ENCODE measurements around the gene ANKRD44.
A peak's percentile ranks its signal among the peaks of the same experiment; 100 is the strongest.

The ANKRD44 gene

GRCh38 chr2:197208024-197208423, 102.6 kb downstream of the ANKRD44 start:
- no peak for DNase-seq (ENCODE audit: low read depth, low spot score)

GRCh38 chr2:197207598-197207997, 103.0 kb downstream of the ANKRD44 start:
- DNase-seq (ENCODE audit: low read depth, low spot score) = no peak

GRCh38 chr2:197207106-197207505, 103.5 kb downstream of the ANKRD44 start:
- no peak for DNase-seq (ENCODE audit: low read depth, low spot score)

- peak; percentile 30 for DNase-seq (ENCODE audit: low read depth, low spot score)
These were observed 104.9 kb downstream of the ANKRD44 start for GRCh38 chr2:197205585-197206215.

GRCh38 chr2:197204519-197205250, 105.9 kb downstream of the ANKRD44 start:
- no peak for DNase-seq (ENCODE audit: low read depth, low spot score)

GRCh38 chr2:197201874-197202273, 108.7 kb downstream of the ANKRD44 start:
- no peak for DNase-seq (ENCODE audit: low read depth, low spot score)

GRCh38 chr2:197200762-197201058, 109.9 kb downstream of the ANKRD44 start:
- no peak for DNase-seq (ENCODE audit: low read depth, low spot score)

- no peak for DNase-seq (ENCODE audit: low read depth, low spot score)
These were observed 110.4 kb downstream of the ANKRD44 start for GRCh38 chr2:197200051-197200761.

- DNase-seq (ENCODE audit: low read depth, low spot score) = peak; percentile 62
These were observed 111.7 kb downstream of the ANKRD44 start for GRCh38 chr2:197198890-197199289.

- no peak for DNase-seq (ENCODE audit: low read depth, low spot score)
These were observed 112.7 kb downstream of the ANKRD44 start for GRCh38 chr2:197197895-197198311.

- no peak for DNase-seq (ENCODE audit: low read depth, low spot score)
These were observed 113.9 kb downstream of the ANKRD44 start for GRCh38 chr2:197196541-197197180.

GRCh38 chr2:197195518-197195917, 115.1 kb downstream of the ANKRD44 start:
- no peak for DNase-seq (ENCODE audit: low read depth, low spot score)

- no peak for DNase-seq (ENCODE audit: low read depth, low spot score)
These were observed 118.6 kb downstream of the ANKRD44 start for GRCh38 chr2:197191940-197192322.

GRCh38 chr2:197191177-197191939, 119.2 kb downstream of the ANKRD44 start:
- no peak for DNase-seq (ENCODE audit: low read depth, low spot score)

GRCh38 chr2:197190100-197190432, 120.5 kb downstream of the ANKRD44 start:
- DNase-seq (ENCODE audit: low read depth, low spot score) = no peak

GRCh38 chr2:197189426-197190099, 121.0 kb downstream of the ANKRD44 start:
- DNase-seq (ENCODE audit: low read depth, low spot score) = no peak

- no peak for DNase-seq (ENCODE audit: low read depth, low spot score)
These were observed 124.9 kb downstream of the ANKRD44 start for GRCh38 chr2:197185676-197186075.

GRCh38 chr2:197184959-197185586, 125.5 kb downstream of the ANKRD44 start:
- no peak for DNase-seq (ENCODE audit: low read depth, low spot score)

- DNase-seq (ENCODE audit: low read depth, low spot score) = no peak
These were observed 127.2 kb downstream of the ANKRD44 start for GRCh38 chr2:197183355-197183754.

GRCh38 chr2:197182668-197183067, 127.9 kb downstream of the ANKRD44 start:
- DNase-seq (ENCODE audit: low read depth, low spot score) = no peak

GRCh38 chr2:197181491-197181890, 129.1 kb downstream of the ANKRD44 start:
- no peak for DNase-seq (ENCODE audit: low read depth, low spot score)
